Neural cell (in vitro differentiated cells): Measurements from ENCODE around the gene PARD6G. TPM values are rescaled to one million over a fixed set of nuclear protein-coding genes. Genes with fewer than 3 reads are reported as not detected.

Experiments
- H2AFZ ChIP-seq: fragments of 200-600, 300-800 bp; sonication (generic), shearing (Covaris generic); 2 replicates; pipeline ENCODE4 v1.6.0; 2014; ENCODE audit warnings: low read depth, mild to moderate bottlenecking, antibody characterized with exemption, low read length, moderate library complexity
- H3F3A ChIP-seq: fragments of 200-600 bp; shearing (Covaris generic); 2 replicates; pipeline ENCODE4 v1.6.1; 2016; ENCODE audit warnings: mild to moderate bottlenecking, moderate library complexity, mixed read lengths, antibody characterized with exemption, low read length; ENCODE audit not compliant: insufficient read depth, poor library complexity, severe bottlenecking
- H3K27ac ChIP-seq: fragments of 200-600, 300-800 bp; sonication (generic), shearing (Covaris generic); 2 replicates; pipeline ENCODE4 v1.5.1; 2014; ENCODE audit warnings: mild to moderate bottlenecking, low read length, moderate library complexity
- H3K27me3 ChIP-seq: fragments of 300-800, 200-600 bp; sonication (generic), shearing (Covaris generic); 2 replicates; pipeline ENCODE4 v1.6.0; 2014; ENCODE audit warnings: mild to moderate bottlenecking, low read depth, low read length, moderate library complexity; ENCODE audit not compliant: insufficient read depth
- H3K36me3 ChIP-seq: fragments of 300-800, 200-600 bp; sonication (generic), shearing (Covaris generic); 2 replicates; pipeline ENCODE4 v1.5.1; 2014; ENCODE audit warnings: mild to moderate bottlenecking, antibody characterized with exemption, low read length, moderate library complexity; ENCODE audit not compliant: insufficient read depth
- H3K4me2 ChIP-seq: fragments of 300-800, 200-600 bp; sonication (generic), shearing (Covaris generic); 2 replicates; pipeline ENCODE4 v1.6.0; 2014; ENCODE audit warnings: mild to moderate bottlenecking, low read length
- H3K4me3 ChIP-seq: fragments of 300-800, 200-600 bp; sonication (generic), shearing (Covaris generic); 2 replicates; pipeline ENCODE4 v1.5.1; 2014; ENCODE audit warnings: mild to moderate bottlenecking, low read length, moderate library complexity
- H3K79me2 ChIP-seq: fragments of 200-600 bp; shearing (Covaris generic); replicated peaks from 2 replicates; pipeline ENCODE4 v1.6.0; 2014; ENCODE audit warnings: mild to moderate bottlenecking, low read length, moderate library complexity; ENCODE audit not compliant: insufficient read depth
- H3K9ac ChIP-seq: fragments of 300-800, 200-600 bp; sonication (generic), shearing (Covaris generic); 2 replicates; pipeline ENCODE4 v1.6.1; 2016; ENCODE audit warnings: mild to moderate bottlenecking, low read length, mixed read lengths
- H3K9me2 ChIP-seq: fragments of 200-600 bp; shearing (Covaris generic); 2 replicates; pipeline ENCODE4 v1.6.1; 2016; ENCODE audit warnings: mild to moderate bottlenecking, low read length, mixed read lengths; ENCODE audit not compliant: insufficient read depth
- H3K9me3 ChIP-seq: fragments of 200-600, 300-800 bp; sonication (generic), shearing (Covaris generic); 2 replicates; pipeline ENCODE4 v1.6.1; 2016; ENCODE audit warnings: mild to moderate bottlenecking, mixed run types, low read length, moderate library complexity, mixed read lengths
- H4K20me1 ChIP-seq: fragments of 200-600 bp; shearing (Covaris generic); 2 replicates; pipeline ENCODE4 v1.6.1; 2016; ENCODE audit warnings: mild to moderate bottlenecking, mixed run types; ENCODE audit not compliant: insufficient read depth
- EP300 ChIP-seq: fragments of 450-650 bp; conservative IDR thresholded peaks from 2 replicates; pipeline ENCODE4 v1.6.1; 2014; ENCODE audit warnings: antibody characterized with exemption, mild to moderate bottlenecking, moderate library complexity; ENCODE audit not compliant: poor library complexity, severe bottlenecking
- EZH2 ChIP-seq: fragments of 200-600, 300-800 bp; shearing (Covaris generic), sonication (generic); IDR thresholded peaks from 2 replicates; pipeline ENCODE4 v1.6.1; 2014; ENCODE audit warnings: antibody characterized with exemption, low read length, borderline replicate concordance, mild to moderate bottlenecking; ENCODE audit not compliant: insufficient read depth, poor library complexity, severe bottlenecking
- MXI1 ChIP-seq: fragments of 450-650 bp; conservative IDR thresholded peaks from 2 replicates; pipeline ENCODE4 v1.6.1; 2014; ENCODE audit warnings: antibody characterized with exemption, mild to moderate bottlenecking; ENCODE audit not compliant: poor library complexity, severe bottlenecking
- POLR2AphosphoS5 ChIP-seq: IDR thresholded peaks from 2 replicates; pipeline ENCODE4 v1.6.1; 2012
- RAD21 ChIP-seq: fragments of 450-650 bp; conservative IDR thresholded peaks from 2 replicates; pipeline ENCODE4 v1.6.1; 2014; ENCODE audit warnings: antibody characterized with exemption, mild to moderate bottlenecking, moderate library complexity
- SMC3 ChIP-seq: fragments of 450-650 bp; conservative IDR thresholded peaks from 2 replicates; pipeline ENCODE4 v1.6.1; 2014; ENCODE audit warnings: antibody characterized with exemption, mild to moderate bottlenecking, moderate library complexity; ENCODE audit not compliant: poor library complexity
- TAF1 ChIP-seq: IDR thresholded peaks from 2 replicates; pipeline ENCODE4 v1.6.1; 2012; ENCODE audit warnings: low read depth
- polyA plus RNA-seq: library from polyadenylated mRNA; depleted of rRNA; stranded (reverse); fragments of >200 nt; gene quantifications from 2 replicates; pipeline ENCODE4 v1.2.3, GENCODE V29; 2014
- TF ChIP-seq, protein P1 (sequence below): fragments of 450-650 bp; IDR thresholded peaks from 2 replicates; pipeline ENCODE4 v1.5.1; 2014; ENCODE audit warnings: antibody characterized with exemption, mild to moderate bottlenecking, moderate library complexity; ENCODE audit not compliant: poor library complexity, severe bottlenecking
- TF ChIP-seq, protein P2 (sequence below): IDR thresholded peaks from 2 replicates; pipeline ENCODE4 v1.6.1; 2012; ENCODE audit warnings: borderline replicate concordance

The PARD6G gene
- polyA plus RNA-seq, 1 donor from 2014 or later: 9.3 TPM

DNA sequence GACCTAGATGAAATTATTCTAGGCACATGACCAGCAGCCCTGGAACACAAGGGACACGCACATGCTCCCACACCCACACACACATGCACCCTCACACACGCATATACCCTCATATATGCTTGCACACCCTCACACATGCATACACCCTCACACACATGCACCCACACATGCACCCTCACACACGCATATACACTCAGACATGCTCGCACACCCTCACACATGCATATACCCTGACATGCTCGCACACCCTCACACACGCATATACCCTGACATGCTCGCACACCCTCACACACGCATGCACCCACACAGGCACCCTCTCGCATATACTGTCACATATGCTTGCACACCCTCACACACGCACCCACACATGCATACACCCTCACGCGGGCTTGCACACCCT lies 61.8 kb downstream of the PARD6G start:
- no peak overlapping the region for H3K4me3 ChIP-seq
- TF ChIP-seq MXI1 (no peak), SMC3 (no peak), TAF1 (no peak), POLR2AphosphoS5 (no peak), EP300 (no peak), EZH2 (no peak), RAD21 (no peak)
- TF ChIP-seq, protein P1, sequence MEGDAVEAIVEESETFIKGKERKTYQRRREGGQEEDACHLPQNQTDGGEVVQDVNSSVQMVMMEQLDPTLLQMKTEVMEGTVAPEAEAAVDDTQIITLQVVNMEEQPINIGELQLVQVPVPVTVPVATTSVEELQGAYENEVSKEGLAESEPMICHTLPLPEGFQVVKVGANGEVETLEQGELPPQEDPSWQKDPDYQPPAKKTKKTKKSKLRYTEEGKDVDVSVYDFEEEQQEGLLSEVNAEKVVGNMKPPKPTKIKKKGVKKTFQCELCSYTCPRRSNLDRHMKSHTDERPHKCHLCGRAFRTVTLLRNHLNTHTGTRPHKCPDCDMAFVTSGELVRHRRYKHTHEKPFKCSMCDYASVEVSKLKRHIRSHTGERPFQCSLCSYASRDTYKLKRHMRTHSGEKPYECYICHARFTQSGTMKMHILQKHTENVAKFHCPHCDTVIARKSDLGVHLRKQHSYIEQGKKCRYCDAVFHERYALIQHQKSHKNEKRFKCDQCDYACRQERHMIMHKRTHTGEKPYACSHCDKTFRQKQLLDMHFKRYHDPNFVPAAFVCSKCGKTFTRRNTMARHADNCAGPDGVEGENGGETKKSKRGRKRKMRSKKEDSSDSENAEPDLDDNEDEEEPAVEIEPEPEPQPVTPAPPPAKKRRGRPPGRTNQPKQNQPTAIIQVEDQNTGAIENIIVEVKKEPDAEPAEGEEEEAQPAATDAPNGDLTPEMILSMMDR: no peak
- TF ChIP-seq, protein P2, sequence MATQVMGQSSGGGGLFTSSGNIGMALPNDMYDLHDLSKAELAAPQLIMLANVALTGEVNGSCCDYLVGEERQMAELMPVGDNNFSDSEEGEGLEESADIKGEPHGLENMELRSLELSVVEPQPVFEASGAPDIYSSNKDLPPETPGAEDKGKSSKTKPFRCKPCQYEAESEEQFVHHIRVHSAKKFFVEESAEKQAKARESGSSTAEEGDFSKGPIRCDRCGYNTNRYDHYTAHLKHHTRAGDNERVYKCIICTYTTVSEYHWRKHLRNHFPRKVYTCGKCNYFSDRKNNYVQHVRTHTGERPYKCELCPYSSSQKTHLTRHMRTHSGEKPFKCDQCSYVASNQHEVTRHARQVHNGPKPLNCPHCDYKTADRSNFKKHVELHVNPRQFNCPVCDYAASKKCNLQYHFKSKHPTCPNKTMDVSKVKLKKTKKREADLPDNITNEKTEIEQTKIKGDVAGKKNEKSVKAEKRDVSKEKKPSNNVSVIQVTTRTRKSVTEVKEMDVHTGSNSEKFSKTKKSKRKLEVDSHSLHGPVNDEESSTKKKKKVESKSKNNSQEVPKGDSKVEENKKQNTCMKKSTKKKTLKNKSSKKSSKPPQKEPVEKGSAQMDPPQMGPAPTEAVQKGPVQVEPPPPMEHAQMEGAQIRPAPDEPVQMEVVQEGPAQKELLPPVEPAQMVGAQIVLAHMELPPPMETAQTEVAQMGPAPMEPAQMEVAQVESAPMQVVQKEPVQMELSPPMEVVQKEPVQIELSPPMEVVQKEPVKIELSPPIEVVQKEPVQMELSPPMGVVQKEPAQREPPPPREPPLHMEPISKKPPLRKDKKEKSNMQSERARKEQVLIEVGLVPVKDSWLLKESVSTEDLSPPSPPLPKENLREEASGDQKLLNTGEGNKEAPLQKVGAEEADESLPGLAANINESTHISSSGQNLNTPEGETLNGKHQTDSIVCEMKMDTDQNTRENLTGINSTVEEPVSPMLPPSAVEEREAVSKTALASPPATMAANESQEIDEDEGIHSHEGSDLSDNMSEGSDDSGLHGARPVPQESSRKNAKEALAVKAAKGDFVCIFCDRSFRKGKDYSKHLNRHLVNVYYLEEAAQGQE: no peak
- H3K79me2 ChIP-seq: no peaks in the 10 kb centered on the region
- no peaks in the 10 kb centered on the region for H3K27me3 ChIP-seq
- H3K36me3 ChIP-seq: peaks cover 5% of the 10 kb centered on the region
- H3K9me2 ChIP-seq: no peaks in the 10 kb centered on the region
- H3K9ac ChIP-seq: no peak overlapping the region
- H3K27ac ChIP-seq: no peak overlapping the region
- H3K9me3 ChIP-seq: no peaks in the 10 kb centered on the region
- no peak overlapping the region for H2AFZ ChIP-seq
- H3K4me2 ChIP-seq: no peak overlapping the region
- H4K20me1 ChIP-seq: no peaks in the 10 kb centered on the region
- H3F3A ChIP-seq: no peaks in the 10 kb centered on the region

DNA sequence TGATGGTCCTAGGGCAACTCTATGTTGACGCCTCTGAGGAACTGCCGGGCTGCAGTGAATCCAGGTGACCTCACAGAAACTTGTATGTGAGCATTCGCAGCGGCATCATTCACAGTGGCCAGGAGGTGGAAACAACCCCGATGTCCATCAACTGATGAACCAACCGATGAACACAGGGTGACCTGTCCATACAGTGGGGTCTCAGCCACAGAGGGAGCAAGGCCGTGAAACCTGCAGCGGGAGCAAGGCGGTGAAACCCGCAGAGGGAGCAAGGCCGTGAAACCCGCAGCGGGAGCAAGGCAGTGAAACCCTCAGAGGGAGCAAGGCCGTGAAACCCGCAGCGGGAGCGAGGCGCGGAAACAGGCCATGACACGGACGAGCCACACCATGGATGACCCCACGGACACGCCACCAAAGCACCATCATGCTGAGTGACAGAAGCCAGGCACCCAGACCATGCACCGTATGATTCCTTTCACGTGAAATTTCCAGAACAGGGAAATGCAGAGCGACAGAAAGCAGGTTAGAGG lies 63.0 kb downstream of the PARD6G start:
- H3K9me2 ChIP-seq: no peaks in the 10 kb centered on the region
- H3K4me3 ChIP-seq: no peak overlapping the region
- peaks cover 4% of the 10 kb centered on the region for H3K36me3 ChIP-seq
- H3K9me3 ChIP-seq: no peaks in the 10 kb centered on the region
- no peaks in the 10 kb centered on the region for H4K20me1 ChIP-seq
- H2AFZ ChIP-seq: no peak overlapping the region
- no peaks in the 10 kb centered on the region for H3K79me2 ChIP-seq
- no peaks in the 10 kb centered on the region for H3K27me3 ChIP-seq
- TF ChIP-seq POLR2AphosphoS5 (no peak), EP300 (no peak), RAD21 (no peak), SMC3 (no peak), EZH2 (no peak), MXI1 (no peak), TAF1 (no peak)
- TF ChIP-seq, protein P2: no peak
- TF ChIP-seq, protein P1: no peak
- no peak overlapping the region for H3K9ac ChIP-seq
- no peaks in the 10 kb centered on the region for H3F3A ChIP-seq
- no peak overlapping the region for H3K27ac ChIP-seq
- H3K4me2 ChIP-seq: no peak overlapping the region
